Measurements from ENCODE around the gene DLG1. TPM values are rescaled to one million over a fixed set of nuclear protein-coding genes. Genes with fewer than 3 reads are reported as not detected.

Gene DLG1
- total RNA-seq, 1 experiment from 2014 or later: 104 TPM

GRCh38 chr3:197248341-197248740, 50.1 kb downstream of the DLG1 start:
- no peak for DNase-seq (ENCODE audit: low read depth)

- no peak for DNase-seq (ENCODE audit: low read depth)
These were observed 53.7 kb downstream of the DLG1 start for GRCh38 chr3:197244751-197245150.

GRCh38 chr3:197242784-197243432, 55.5 kb downstream of the DLG1 start:
- no peak for DNase-seq (ENCODE audit: low read depth)

GRCh38 chr3:197241173-197241572, 57.2 kb downstream of the DLG1 start:
- no peak for DNase-seq (ENCODE audit: low read depth)

DNA sequence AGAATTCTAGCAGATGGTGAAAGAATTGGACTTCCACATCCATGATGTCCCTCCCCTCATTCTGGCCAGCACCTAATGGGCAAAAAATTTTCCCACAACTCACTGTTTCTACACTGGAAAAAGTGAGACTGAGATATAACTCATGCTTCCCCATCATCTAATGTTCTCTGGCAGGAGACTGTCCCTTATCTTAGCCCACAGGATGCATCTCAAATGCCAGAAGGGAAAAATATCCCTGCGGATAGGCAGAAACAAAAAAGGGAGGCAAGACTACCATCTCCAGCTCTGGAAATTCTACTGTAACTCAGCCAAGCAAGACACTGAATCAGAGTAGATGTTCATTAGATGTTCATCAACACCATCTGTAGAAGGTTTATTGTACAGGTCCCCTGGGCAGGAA, 58.6 kb downstream of the DLG1 start:
- DNase-seq (ENCODE audit: low read depth): no peak

GRCh38 chr3:197238842-197239241, 59.6 kb downstream of the DLG1 start:
- DNase-seq (ENCODE audit: low read depth): no peak

DNA sequence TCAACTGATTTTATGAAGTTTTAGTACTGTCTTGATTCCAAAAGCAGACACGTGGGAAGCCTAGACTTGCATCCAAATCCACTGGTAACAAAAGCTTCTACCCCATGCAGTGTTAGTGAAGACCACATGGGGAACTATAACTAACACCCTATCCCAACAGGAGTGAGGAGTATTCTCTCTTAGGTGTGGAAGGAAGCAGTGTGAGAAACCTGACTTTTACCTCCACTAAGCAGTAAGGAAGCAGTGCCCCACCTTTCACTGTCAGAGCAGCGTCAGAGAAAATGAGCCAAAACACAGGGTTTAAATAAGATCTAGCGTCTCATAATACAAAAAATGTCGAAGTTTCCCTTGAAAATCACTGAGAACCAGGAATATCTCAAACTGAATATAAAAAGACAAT, 60.5 kb downstream of the DLG1 start:
- no peak for DNase-seq (ENCODE audit: low read depth)

GRCh38 chr3:197236362-197236761, 62.0 kb downstream of the DLG1 start:
- no peak for DNase-seq (ENCODE audit: low read depth)

- no peak for DNase-seq (ENCODE audit: low read depth)
These were observed 63.2 kb downstream of the DLG1 start for GRCh38 chr3:197234947-197235914.

- no peak for DNase-seq (ENCODE audit: low read depth)
These were observed 67.1 kb downstream of the DLG1 start for GRCh38 chr3:197231321-197231720.

DNA sequence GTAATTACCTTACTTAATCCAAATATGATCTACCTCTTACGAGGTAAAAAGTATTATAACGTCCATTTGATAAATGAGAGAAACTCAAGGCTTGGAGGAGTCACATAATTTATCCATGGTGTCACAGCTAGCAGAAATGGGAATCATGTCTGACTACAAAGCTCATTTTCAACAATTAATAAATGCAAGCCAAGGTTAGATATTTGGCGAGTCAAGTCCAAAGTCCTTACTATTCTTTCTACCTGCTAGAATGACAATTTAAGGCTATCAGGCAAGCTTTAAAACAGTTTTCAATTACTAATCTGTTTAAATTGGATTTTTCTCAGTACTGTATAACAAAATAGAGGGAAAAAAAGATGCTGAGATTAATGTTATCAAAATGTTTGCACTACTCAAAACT, 68.6 kb downstream of the DLG1 start:
- no peak for DNase-seq (ENCODE audit: low read depth)

GRCh38 chr3:197229178-197229577, 69.2 kb downstream of the DLG1 start:
- DNase-seq (ENCODE audit: low read depth): no peak

DNA sequence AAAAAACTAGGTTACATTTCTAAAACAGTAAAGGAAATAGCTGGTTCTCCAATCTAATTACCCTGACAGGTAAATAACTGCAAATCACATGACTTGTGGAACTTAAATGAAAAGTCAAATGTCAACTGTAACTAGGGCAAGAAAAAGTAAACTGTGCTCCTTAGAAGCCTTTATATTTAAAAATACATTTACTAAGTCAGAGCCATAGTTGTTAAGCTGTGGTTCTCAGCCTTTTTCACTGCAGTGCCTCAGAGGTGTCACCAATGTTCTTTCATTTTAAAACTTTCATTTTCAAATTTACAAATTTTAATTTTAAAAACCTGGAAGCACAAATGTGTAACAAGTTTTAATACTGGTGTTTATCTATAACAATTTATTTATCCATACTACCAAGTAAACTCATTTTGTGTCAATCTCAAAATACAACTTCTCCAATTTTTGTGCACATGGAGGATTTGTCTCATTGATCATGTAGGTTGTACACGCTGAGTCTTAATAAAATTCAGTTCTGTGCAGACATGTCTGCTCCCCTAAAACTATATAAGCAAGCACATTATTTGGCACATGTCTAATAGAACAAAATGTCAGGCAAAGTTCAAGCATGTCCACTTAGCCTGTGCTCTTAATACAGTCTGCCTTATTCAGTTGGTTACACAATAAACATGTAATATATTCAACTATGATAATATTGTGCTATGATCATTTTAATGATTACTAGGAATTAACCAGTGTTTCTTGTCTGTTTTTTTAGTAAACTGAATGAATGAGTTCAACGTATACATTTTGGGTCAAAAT, 70.4 kb downstream of the DLG1 start:
- DNase-seq (ENCODE audit: low read depth): no peak

DNA sequence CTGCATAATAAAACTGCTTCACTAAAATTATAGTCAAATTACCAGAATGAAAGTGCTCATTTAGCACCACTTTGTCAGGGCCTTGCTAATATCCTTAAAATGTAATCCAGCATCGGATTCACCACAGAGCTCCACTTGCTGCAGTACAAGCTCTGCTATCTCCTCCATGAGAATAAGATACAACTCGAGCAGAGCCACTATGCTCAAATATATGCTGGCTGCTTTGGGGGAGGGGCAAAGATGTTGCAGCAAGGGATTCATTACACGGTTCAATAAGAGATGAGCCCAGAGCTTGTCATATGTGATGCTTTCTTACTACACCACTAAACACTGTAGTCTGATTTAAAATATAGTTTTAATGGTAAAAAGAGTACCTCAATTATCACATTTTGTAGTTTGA, 72.2 kb downstream of the DLG1 start:
- DNase-seq (ENCODE audit: low read depth): no peak

DNA sequence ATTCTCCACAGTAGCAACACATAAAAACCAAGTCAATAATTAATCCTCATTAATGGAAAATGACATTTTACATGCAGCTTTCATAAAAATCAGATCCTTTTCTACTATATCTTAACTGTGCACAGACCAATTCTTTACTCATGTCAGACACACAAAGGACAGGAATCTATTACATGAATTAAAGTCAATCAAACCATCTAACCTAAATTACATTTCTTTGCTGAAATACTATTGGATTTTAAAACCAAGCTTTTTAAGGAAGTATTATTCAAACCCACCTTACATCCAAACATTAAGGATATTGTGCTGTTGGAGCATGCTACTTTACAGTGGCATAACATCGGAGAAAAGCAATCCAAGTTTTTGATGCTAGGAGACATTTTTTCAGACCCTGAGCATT, 72.8 kb downstream of the DLG1 start:
- DNase-seq (ENCODE audit: low read depth): no peak

DNA sequence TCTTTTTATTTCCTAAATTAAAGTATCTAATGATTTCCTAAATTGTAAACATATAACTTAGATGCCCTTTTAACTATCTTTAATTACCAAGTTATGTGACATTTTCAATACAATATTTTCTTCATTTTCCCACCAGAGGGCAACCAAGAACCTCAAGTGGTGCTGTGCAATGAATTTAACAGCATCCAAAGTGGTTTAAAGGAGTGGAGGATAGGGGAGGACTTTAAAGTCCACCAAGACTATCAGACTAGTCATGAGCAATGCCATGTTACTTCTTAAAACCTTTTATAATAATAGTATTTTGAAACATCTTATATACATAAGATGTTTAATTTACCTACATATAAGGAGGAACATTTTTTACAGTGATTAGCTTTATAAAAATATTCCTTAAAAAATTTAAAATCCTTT, 74.4 kb downstream of the DLG1 start:
- DNase-seq (ENCODE audit: low read depth): peak; percentile 65

DNA sequence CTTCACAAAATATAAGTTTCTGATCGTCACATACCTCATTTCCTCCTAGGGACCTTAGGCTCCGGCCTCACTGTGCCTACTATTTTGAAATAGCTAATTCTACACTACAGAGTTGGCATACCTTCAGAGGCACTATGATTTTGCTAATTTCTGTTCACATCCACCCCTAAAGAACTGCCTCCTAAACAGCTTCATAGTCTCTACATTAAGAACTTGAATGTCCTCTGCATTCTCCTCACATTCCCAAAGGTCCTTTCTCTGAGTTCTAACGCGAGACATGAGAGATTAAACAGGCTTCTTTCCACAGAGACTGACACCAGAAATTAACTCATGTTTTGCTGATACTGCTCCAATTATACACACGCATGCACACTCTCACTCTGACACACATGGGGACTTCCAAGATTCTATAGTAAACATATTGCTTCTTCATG, 75.5 kb downstream of the DLG1 start:
- DNase-seq (ENCODE audit: low read depth): no peak

GRCh38 chr3:197219619-197220018, 78.8 kb downstream of the DLG1 start:
- DNase-seq (ENCODE audit: low read depth): no peak

- no peak for DNase-seq (ENCODE audit: low read depth)
These were observed 80.2 kb downstream of the DLG1 start for GRCh38 chr3:197218210-197218609.

- no peak for DNase-seq (ENCODE audit: low read depth)
These were observed 81.5 kb downstream of the DLG1 start for GRCh38 chr3:197216914-197217313.

- peak; percentile 38 for DNase-seq (ENCODE audit: low read depth)
These were observed 82.1 kb downstream of the DLG1 start for GRCh38 chr3:197216169-197216860.

GRCh38 chr3:197212290-197212689, 86.1 kb downstream of the DLG1 start:
- DNase-seq (ENCODE audit: low read depth): no peak

Measured in RPMI7951 (cell line).